UCSD-AML1 (cell line): ENCODE data around the gene RAB3C.
"Not testable (repeated sequence)": the region's sequence is repeated elsewhere in the genome, so short reads cannot be mapped to it uniquely, and the experiment has no call there.

Experiments
- DNase-seq: peaks from one replicate; lab custom pipeline; 2025; ENCODE audit not compliant: unreplicated experiment; lab: John Stamatoyannopoulos, UW

RAB3C gene

GRCh38 chr5:58600613-58601012 lies 17.7 kb downstream of the RAB3C start:
- not testable (repeated sequence) for DNase-seq

DNA sequence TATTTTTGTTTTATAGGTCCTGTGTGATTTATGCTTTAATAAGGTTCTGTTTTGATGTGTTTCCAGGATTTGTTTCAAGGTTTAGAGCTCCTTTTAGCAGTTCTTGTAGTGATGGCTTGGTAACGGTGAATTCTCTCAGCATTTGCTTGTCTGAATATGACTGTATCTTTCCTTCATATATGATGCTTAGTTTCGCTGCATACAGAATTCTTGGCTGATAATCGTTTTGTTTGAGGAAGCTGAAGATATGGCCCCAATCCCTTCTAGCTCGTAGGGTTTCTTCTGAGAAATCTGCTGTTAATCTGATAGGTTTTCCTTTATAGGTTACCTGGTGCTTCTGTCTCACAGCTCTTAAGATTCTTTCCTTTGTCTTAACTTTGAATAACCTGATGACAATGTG lies 20.0 kb downstream of the RAB3C start:
- not testable (repeated sequence) for DNase-seq

- DNase-seq, result no peak
Measured at GRCh38 chr5:58606064-58606463, 23.2 kb downstream of the RAB3C start.

- no peak for DNase-seq
Measured at GRCh38 chr5:58615972-58616371, 33.1 kb downstream of the RAB3C start.

DNA sequence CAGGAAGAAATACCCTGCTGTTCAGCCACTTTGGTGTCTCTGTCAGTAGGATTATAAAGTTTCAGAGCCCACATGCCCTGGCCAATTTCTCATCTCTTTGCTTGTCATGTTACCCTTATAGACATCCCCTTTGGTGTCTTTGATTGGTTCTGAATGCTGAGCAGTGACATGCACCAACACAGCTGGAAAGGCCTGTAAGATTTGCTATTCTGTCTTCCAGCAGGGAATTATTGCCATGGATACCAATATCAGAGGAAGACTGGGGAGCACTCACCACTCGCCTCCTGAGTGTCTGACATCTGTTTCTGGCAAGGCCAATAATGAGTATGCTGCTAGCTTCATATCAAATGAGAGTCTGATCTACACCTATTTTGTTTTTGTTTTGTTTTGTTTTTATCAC lies 34.4 kb downstream of the RAB3C start:
- DNase-seq, result no peak

- DNase-seq, result no peak
Measured at GRCh38 chr5:58620336-58620735, 37.5 kb downstream of the RAB3C start.

DNA sequence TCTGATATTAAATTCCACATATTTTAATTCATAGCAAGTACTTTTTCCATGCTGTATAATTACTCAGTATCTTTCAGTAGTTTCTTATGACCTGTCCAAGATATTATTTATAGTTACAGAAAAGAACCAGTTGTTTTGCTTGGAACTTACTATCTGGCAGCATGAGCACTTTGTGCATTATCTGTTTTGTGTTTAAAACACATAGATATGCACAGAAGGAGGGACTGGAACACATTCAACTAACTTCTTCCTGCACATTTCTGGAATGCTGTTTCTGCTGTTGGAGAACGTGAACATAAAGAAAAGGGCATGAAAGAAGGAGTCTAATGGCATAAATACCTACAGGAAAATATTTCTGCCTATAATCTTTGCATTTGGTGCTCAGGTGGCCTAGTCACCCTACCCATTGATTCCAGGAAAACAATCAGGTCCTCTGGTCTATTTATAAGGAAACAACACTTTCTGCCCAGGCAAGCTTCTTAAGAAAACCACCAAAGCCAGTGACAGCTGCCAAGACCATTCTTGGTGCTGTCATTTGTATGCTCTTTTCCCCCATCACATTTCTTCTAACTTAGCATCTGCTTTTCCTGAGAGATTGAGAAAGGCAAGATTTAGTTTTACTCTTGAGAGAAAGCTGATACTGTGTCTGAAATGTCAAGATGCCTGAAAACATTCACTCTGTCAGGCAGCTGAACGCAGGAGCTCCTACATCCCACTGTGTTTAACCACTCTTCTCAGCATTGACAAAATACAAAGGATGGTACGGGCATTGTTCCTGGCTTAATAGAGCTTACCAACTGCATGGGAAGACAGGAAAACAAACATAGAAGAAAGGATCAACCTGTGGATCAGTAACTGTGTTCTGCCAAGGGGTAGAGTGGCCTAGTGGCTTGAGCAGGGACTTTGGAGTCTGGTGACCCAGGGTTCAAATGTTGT lies 40.3 kb downstream of the RAB3C start:
- DNase-seq, result no peak

DNA sequence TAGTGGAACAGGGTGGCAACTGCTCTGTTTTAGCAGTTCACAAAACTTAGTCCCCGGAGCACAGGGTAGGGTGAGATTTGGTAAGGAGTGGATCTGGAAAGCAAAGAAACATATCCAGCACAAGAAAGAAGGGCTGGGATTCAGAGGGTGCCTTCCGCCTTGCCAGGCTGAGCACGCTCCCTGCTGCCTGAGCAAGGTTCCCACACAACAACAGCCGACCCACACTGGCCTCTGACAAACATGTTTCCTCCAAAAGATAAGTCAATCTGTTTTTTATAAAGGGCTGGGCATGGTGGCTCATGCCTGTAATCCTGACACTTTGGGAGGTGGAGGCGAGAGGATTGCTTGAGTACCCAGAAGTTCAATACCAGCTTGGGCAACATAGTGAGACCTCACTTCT lies 45.8 kb downstream of the RAB3C start:
- no peak for DNase-seq

DNA sequence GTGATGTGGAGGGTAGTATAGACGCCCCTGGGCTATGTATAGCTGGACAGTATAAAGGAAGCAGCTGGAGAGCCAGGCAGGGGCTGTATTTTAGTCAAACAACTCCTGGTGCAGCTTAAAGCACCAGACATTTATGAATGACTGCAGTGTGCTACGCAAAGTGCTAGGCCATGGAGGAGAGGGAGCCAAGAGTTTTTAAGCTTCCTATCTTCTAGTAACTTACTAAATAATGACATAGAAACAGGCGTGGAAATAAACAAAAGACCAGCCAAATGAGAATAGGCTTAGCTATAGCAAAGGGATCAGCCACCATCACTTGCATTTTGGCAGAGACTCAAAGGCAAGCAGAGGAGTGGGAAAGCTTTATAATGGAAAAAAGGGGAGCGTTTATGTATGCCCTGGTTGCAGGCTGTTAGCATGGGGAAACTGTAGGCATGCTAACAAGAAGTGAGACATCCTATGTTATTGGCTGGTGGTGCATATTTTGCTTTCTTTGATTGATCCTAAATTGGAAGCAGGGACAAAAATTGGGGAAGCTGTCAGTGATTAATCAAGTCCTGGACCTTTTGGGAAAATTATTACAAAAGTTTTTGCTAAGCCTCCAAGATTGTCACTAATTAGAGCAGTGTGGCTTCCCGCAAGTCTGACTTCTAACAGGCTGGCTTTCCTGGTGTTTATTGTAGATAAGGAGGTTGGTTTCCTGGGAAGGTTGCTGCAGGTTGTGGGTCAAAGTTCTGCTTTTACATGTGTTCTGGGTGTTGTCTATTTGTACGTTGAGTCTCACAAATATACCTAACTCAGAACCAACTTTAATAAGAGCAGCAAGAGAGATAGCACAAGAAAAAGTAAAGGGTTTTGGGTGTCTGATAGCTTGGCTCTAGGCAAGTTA lies 46.6 kb downstream of the RAB3C start:
- DNase-seq, result peak; percentile 36

DNA sequence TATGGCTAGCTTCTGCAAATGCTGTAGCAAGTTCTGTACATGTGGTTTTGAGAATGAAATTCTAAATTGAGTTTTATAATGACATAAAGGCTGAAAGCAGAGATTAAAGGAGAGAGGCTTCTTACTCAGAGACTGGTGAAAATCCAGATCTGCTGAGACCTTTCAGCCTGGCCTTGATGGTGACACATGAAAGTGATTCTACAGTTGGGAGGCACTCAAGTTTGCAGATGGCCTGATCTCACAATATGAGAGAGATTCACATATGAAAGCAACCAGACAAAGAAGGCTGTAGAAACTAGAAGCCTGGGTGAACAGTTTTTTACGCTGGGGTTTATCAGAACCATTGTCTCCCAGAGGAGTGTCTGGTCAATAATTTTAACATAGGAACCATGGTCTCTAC lies 49.0 kb downstream of the RAB3C start:
- DNase-seq, result no peak

- no peak for DNase-seq
Measured at GRCh38 chr5:58635416-58635815, 52.5 kb downstream of the RAB3C start.

GRCh38 chr5:58640011-58640410 lies 57.1 kb downstream of the RAB3C start:
- DNase-seq, result no peak

GRCh38 chr5:58641533-58641932 lies 58.7 kb downstream of the RAB3C start:
- DNase-seq, result no peak

GRCh38 chr5:58648846-58649245 lies 66.0 kb downstream of the RAB3C start:
- DNase-seq, result no peak

GRCh38 chr5:58649716-58650115 lies 66.8 kb downstream of the RAB3C start:
- no peak for DNase-seq

GRCh38 chr5:58653521-58653920 lies 70.6 kb downstream of the RAB3C start:
- no peak for DNase-seq

DNA sequence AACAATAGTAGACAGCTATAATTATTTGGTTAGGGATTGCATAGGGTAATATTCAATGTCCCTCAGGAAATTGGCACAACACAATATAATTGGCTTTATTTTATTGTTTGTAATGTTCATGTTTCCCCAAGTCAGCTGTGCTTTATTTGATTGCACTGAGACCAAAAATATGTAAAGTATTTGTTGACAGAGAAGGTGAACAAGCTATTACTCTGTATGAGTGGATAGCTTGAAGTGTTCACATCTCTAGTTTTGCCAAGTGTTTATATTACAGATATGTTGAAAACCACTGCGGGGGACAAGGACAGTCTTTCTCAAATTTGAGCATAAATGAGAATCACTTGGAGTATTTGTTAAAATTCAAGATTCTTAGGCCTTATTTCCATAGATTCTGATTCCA lies 83.3 kb downstream of the RAB3C start:
- no peak for DNase-seq

DNA sequence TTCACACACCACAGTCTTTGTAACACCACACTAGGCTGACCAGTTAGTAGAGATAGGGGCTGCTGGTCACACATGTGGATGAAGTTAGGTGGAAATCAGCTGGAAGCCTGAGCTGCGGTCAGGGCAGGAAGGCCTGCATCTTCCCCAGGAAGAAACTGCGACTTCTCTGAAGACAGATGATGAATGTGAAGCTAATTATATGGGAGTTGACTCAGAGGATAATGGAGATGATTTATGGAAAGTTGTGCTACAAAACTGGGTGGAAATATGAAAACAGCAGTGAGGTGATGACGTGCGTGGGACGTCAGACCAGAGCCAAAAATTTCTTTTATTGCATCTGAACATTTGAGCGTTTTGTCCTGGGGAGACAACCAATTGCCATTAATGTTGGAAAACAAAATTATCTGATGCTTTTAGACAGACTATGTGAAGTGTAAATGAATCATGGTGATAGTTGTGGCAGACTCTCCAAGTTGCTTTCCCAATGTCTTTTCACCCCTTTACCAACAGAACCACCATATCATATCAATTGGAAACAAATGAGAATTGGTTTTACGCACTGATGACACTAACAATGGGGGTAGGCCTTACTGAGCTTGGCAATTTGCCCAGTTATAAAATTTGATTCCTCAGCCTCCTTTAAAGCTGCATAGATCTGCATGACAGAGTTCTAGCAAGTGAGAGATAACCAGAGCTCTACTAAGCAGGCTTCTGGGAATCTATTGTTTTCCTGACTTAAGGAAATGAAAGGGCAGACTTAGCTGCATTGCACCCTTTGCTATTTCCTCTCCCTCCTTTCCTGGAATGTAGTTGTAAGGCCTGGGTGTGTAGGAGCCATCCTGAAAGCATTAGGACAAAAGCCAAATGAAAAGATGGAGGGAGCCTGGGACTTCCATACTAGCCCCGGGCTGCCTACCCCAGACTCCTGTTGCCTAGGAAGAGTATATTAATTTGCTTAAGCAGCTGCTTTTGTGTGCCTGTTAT lies 84.0 kb downstream of the RAB3C start:
- DNase-seq, result peak; percentile 70

DNA sequence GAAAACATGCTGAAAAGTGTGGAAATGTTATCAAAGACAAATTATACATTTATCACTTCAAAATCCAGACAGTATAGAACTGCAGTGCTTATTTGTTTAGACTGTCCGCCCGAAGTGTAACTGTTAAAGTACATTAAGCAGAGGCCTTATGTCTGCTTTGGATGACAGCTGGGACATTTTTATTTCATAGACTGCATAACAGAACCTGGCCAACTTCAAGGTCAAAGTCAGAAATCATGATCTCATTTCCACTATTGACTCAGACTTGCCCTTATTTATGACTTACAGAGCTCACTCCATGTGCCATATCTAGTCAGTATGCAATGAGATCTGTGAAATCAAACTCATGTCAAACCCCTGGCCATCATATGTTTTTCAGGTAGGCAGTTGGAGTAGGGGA lies 87.7 kb downstream of the RAB3C start:
- DNase-seq, result no peak

DNA sequence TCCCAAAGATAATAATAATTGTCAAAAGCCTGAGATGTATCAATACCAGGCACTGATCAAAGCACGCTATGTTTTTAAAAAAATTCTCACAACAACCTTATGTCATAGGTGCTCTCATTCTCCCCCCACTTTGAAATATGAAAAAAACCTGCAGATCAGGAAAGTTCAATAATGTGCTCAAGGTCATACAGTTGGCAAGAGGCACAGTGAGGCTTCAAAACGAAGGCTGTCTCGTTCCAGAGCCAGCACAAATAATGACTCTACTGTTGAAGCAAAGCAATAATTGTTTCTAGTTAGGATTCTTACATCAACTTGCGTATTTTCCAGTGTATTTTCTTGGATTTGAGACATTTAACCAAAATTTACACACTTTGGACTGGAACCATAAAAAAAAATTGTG lies 88.3 kb downstream of the RAB3C start:
- no peak for DNase-seq

DNA sequence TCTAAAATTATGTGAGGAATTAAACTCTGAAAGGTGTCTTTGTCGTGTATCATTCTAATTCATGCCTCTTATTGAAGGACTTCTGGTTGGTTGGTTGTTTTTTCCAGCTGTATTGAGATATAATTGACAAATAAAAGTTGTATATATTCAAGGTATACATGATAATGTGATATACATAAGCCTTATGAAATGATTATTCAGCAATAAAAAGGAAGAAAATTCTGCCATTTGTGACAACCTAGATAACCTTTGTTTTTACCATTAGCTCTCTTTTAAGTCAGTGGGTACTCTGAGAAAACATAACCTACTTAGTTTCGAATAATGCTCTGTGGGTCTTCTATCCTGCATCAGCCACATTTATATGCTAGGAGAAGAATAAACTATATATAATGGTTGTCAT lies 89.6 kb downstream of the RAB3C start:
- DNase-seq, result no peak
